H1 (cell line): Measurements from ENCODE around the gene EEPD1. TPM values are rescaled to one million over a fixed set of nuclear protein-coding genes. Genes with fewer than 3 reads are reported as not detected.

Experiments used
- CTCF ChIA-PET: fragments of 300-600 bp; sonication (Branson Sonifier 250); formaldehyde crosslinking; loops from one replicate; lab custom pipeline; 2021; ENCODE audit not compliant: partially characterized antibody; lab: Charles Lee
- POLR2A ChIA-PET: fragments of 300-600 bp; sonication (Branson Sonifier 250); formaldehyde crosslinking; loops from one replicate; lab custom pipeline; 2021; ENCODE audit warnings: inconsistent platforms; ENCODE audit not compliant: partially characterized antibody; lab: Charles Lee
- DNase-seq, 2 experiments: peaks; one replicate each; pipeline versions ENCODE4 v3.0.0 to v3.0.0-alpha.2; 2010 to 2022; ENCODE audit warnings: low spot score in 2 of 2, low read depth in 1 of 2, mixed read lengths in 1 of 2
- FAIRE-seq: peaks from 2 replicates; lab custom pipeline; 2011; peaks lifted over from hg19 to GRCh38; lab: Jason Lieb, UNC
- H2AFZ ChIP-seq: 2 replicates; pipeline ENCODE4 v1.8.1; 2012; ENCODE audit warnings: low read length, inconsistent platforms
- H2AK5ac ChIP-seq: 2 replicates; pipeline ENCODE4 v1.6.1; 2013; ENCODE audit warnings: low read depth, low read length
- H2BK120ac ChIP-seq: replicated peaks from 2 replicates; pipeline ENCODE3; 2013; ENCODE audit warnings: low read depth, low read length, inconsistent platforms
- H2BK12ac ChIP-seq: 2 replicates; pipeline ENCODE4 v1.6.1; 2013; ENCODE audit warnings: low read depth, low read length
- H2BK15ac ChIP-seq: 2 replicates; pipeline ENCODE4 v1.6.1; 2013; ENCODE audit warnings: low read length
- H2BK20ac ChIP-seq: 2 replicates; pipeline ENCODE4 v1.6.1; 2013; ENCODE audit warnings: low read length
- H2BK5ac ChIP-seq: 2 replicates; pipeline ENCODE4 v1.6.1; 2013; ENCODE audit warnings: low read depth, low read length
- H3K14ac ChIP-seq: 2 replicates; pipeline ENCODE4 v1.6.1; 2013; ENCODE audit warnings: inconsistent platforms; ENCODE audit not compliant: insufficient read length
- H3K18ac ChIP-seq: 2 replicates; pipeline ENCODE4 v1.6.1; 2013; ENCODE audit warnings: low read length; ENCODE audit errors: extremely low read depth
- H3K23ac ChIP-seq: 2 replicates; pipeline ENCODE4 v1.6.1; 2013; ENCODE audit warnings: inconsistent platforms; ENCODE audit not compliant: insufficient read length
- H3K23me2 ChIP-seq: 2 replicates; pipeline ENCODE4 v1.6.1; 2013; ENCODE audit warnings: low read depth, low read length
- H3K27ac ChIP-seq: 2 replicates; pipeline ENCODE4 v1.6.1; 2011; ENCODE audit warnings: low read depth, low read length, inconsistent platforms
- H3K27me3 ChIP-seq, 4 experiments: replicated peaks in 1 of 4; 1 replicate in 1 of 4; 2 replicates in 3 of 4; pipeline versions ENCODE4 v1.6.1 to v1.8.1; 2011 to 2013; ENCODE audit warnings: low read length in 3 of 4, mild to moderate bottlenecking in 3 of 4, inconsistent platforms in 2 of 4, mixed read lengths in 2 of 4, moderate library complexity in 1 of 4; ENCODE audit not compliant: control insufficient read depth in 3 of 4, insufficient read depth in 3 of 4; ENCODE audit errors: extremely low read depth in 1 of 4
- H3K36me3 ChIP-seq, 4 experiments: 2 replicates each; pipeline versions ENCODE4 v1.6.1 to v1.8.1; 2011 to 2013; ENCODE audit warnings: mild to moderate bottlenecking in 4 of 4, low read length in 3 of 4, moderate library complexity in 2 of 4, control low read depth in 1 of 4, inconsistent platforms in 1 of 4; ENCODE audit not compliant: insufficient read depth in 4 of 4, control insufficient read depth in 2 of 4
- H3K4ac ChIP-seq: replicated peaks from 2 replicates; pipeline ENCODE3; 2013; ENCODE audit warnings: low read length, low read depth, mixed read lengths, inconsistent platforms; ENCODE audit not compliant: insufficient read length
- H3K4me1 ChIP-seq, 4 experiments: replicated peaks in 1 of 4; 1 replicate in 1 of 4; 2 replicates in 3 of 4; pipeline versions ENCODE4 v1.6.1 to v1.8.1; 2011 to 2013; ENCODE audit warnings: low read length in 3 of 4, inconsistent platforms in 2 of 4, mixed read lengths in 1 of 4; ENCODE audit not compliant: insufficient read depth in 4 of 4, control insufficient read depth in 3 of 4
- H3K4me2 ChIP-seq, 2 experiments: 2 replicates each; pipeline versions ENCODE4 v1.6.1 to v1.8.1; 2011 to 2013; ENCODE audit warnings: low read depth in 2 of 2, low read length in 2 of 2, control low read depth in 1 of 2, inconsistent platforms in 1 of 2, mild to moderate bottlenecking in 1 of 2; ENCODE audit not compliant: insufficient read depth in 1 of 2
- H3K4me3 ChIP-seq, 4 experiments: fragments of 200-600, 300-600 bp in 1 of 4; sonication (generic), shearing (Covaris generic), sonication (Bioruptor Twin) in 1 of 4; 2 replicates each; pipeline versions ENCODE4 v1.5.1 to v1.8.1; 2011 to 2016; ENCODE audit warnings: low read length in 4 of 4, low read depth in 3 of 4, control low read depth in 2 of 4, inconsistent platforms in 2 of 4, mild to moderate bottlenecking in 2 of 4, mixed read lengths in 1 of 4, moderate library complexity in 1 of 4; ENCODE audit not compliant: insufficient read depth in 2 of 4; ENCODE audit errors: extremely low read depth in 1 of 4
- H3K56ac ChIP-seq: replicated peaks from 2 replicates; pipeline ENCODE3; 2013; ENCODE audit warnings: low read depth, mild to moderate bottlenecking, mixed read lengths, low read length, inconsistent platforms; ENCODE audit not compliant: insufficient read length
- H3K79me1 ChIP-seq: 2 replicates; pipeline ENCODE4 v1.6.1; 2013; ENCODE audit warnings: low read depth, low read length, control low read depth
- H3K79me2 ChIP-seq, 2 experiments: 2 replicates each; pipeline versions ENCODE4 v1.6.1 to v1.8.1; 2012 to 2013; ENCODE audit warnings: low read length in 2 of 2, mild to moderate bottlenecking in 2 of 2, inconsistent platforms in 1 of 2; ENCODE audit not compliant: insufficient read depth in 2 of 2, control insufficient read depth in 1 of 2
- H3K9ac ChIP-seq, 4 experiments: replicated peaks in 1 of 4; 1 replicate in 1 of 4; 2 replicates in 3 of 4; pipeline versions ENCODE4 v1.6.1 to v1.8.1; 2011 to 2013; ENCODE audit warnings: low read depth in 3 of 4, low read length in 3 of 4, control low read depth in 2 of 4, mild to moderate bottlenecking in 2 of 4, moderate library complexity in 2 of 4, inconsistent platforms in 1 of 4; ENCODE audit errors: extremely low read depth in 1 of 4
- H3K9me3 ChIP-seq, 2 experiments: 2 replicates each; pipeline versions ENCODE4 v1.6.1 to v1.8.1; 2012 to 2013; ENCODE audit warnings: mild to moderate bottlenecking in 2 of 2, moderate library complexity in 2 of 2, control low read depth in 1 of 2, inconsistent platforms in 1 of 2, low read depth in 1 of 2, low read length in 1 of 2, mixed read lengths in 1 of 2; ENCODE audit not compliant: insufficient read depth in 2 of 2
- H4K20me1 ChIP-seq, 2 experiments: replicated peaks in 1 of 2; 2 replicates each; pipeline versions ENCODE3 to v1.8.1; 2011 to 2013; ENCODE audit warnings: inconsistent platforms in 2 of 2, low read length in 2 of 2, mild to moderate bottlenecking in 1 of 2; ENCODE audit not compliant: insufficient read depth in 2 of 2, control insufficient read depth in 1 of 2
- H4K5ac ChIP-seq: 2 replicates; pipeline ENCODE4 v1.6.1; 2013; ENCODE audit warnings: low read length, low read depth, mixed read lengths, inconsistent platforms; ENCODE audit not compliant: insufficient read length
- H4K8ac ChIP-seq: 2 replicates; pipeline ENCODE4 v1.8.0; 2013; ENCODE audit warnings: mild to moderate bottlenecking, moderate library complexity, low read length, inconsistent platforms; ENCODE audit not compliant: insufficient read depth; ENCODE audit errors: extremely low read depth
- H4K91ac ChIP-seq: replicated peaks from 2 replicates; pipeline ENCODE3; 2013; ENCODE audit warnings: low read length, mixed read lengths, inconsistent platforms; ENCODE audit not compliant: insufficient read length
- CEBPB ChIP-seq: IDR thresholded peaks from 2 replicates; pipeline ENCODE4 v1.6.1; 2012; ENCODE audit warnings: low read depth, low read length
- HDAC6 ChIP-seq: IDR thresholded peaks from one replicate; pipeline ENCODE4 v1.7.1; 2012; ENCODE audit warnings: low read depth, mild to moderate bottlenecking, inconsistent platforms, low read length, moderate library complexity
- POLR2A ChIP-seq, 2 experiments: IDR thresholded peaks; 1 replicate in 1 of 2; 2 replicates in 1 of 2; pipeline ENCODE4 v1.6.1; 2011; ENCODE audit warnings: low read depth in 2 of 2, low read length in 2 of 2, mild to moderate bottlenecking in 2 of 2; ENCODE audit errors: control extremely low read depth in 1 of 2
- RAD21 ChIP-seq, 2 experiments: IDR thresholded peaks in 1 of 2; conservative IDR thresholded peaks in 1 of 2; 2 replicates each; pipeline ENCODE4 v1.6.1; 2011; ENCODE audit warnings: low read depth in 2 of 2, low read length in 2 of 2, improper control_type of control experiment in 1 of 2, inconsistent platforms in 1 of 2, mild to moderate bottlenecking in 1 of 2, moderate library complexity in 1 of 2
- RBBP5 ChIP-seq: IDR thresholded peaks from 2 replicates; pipeline ENCODE4 v1.7.1; 2012; ENCODE audit warnings: low read depth, mild to moderate bottlenecking, inconsistent platforms, low read length, moderate library complexity, borderline replicate concordance
- RXRA ChIP-seq: IDR thresholded peaks from 2 replicates; pipeline ENCODE4 v1.6.1; 2011; ENCODE audit warnings: low read depth, mild to moderate bottlenecking, low read length, moderate library complexity; ENCODE audit not compliant: insufficient read depth
- SIRT6 ChIP-seq: IDR thresholded peaks from one replicate; pipeline ENCODE4 v1.7.1; 2012; ENCODE audit warnings: low read length, inconsistent platforms
- TAF1 ChIP-seq: IDR thresholded peaks from 2 replicates; pipeline ENCODE4 v1.6.1; 2011; ENCODE audit warnings: mild to moderate bottlenecking, low read depth, low read length
- WGBS, 2 experiments: shearing (Covaris generic) in 1 of 2; methylation state at CpG; one replicate each; pipeline versions ENCODE4 v1.1.6 to v1.1.7; 2013 to 2015; ENCODE audit warnings: low lambda C conversion rate in 2 of 2, mixed read lengths in 2 of 2, inconsistent platforms in 1 of 2, low coverage in 1 of 2, missing lambda C conversion rate in 1 of 2; ENCODE audit not compliant: insufficient replicate concordance in 2 of 2, insufficient coverage in 1 of 2, insufficient read length in 1 of 2; ENCODE audit errors: extremely low coverage in 1 of 2, missing lambda C conversion rate in 1 of 2; 5-methylcytosine and 5-hydroxymethylcytosine counted together
- polyA plus RNA-seq, 7 experiments: library from polyadenylated mRNA; depleted of rRNA in 3 of 7; stranded (reverse) in 5 of 7; unstranded in 2 of 7; fragments of >200 nt in 5 of 7; fragments of 200-250 nt in 2 of 7; gene quantifications; 1 replicate in 5 of 7; 2 replicates in 1 of 7; 4 replicates in 1 of 7; pipeline versions ENCODE4 v1.2.1 to v1.2.3, GENCODE V29; 2011 to 2013; ENCODE audit warnings: missing spikeins in 2 of 7, mixed read lengths in 2 of 7
- total RNA-seq: library from RNA; stranded (reverse); fragmentation: NEBNext Ultra II Directional; extraction: Animal tissue kit (Norgen Biotek cat#: 25700); gene quantifications from 2 replicates; pipeline ENCODE4 v1.2.1, GENCODE V29; 2021

EEPD1 gene
- total and polyA plus RNA-seq, 2 of the 8 experiments (the other 6 are each of a cell fraction or from before 2014, with no cell fraction given) = 3.1 to 7.8 TPM

DNA sequence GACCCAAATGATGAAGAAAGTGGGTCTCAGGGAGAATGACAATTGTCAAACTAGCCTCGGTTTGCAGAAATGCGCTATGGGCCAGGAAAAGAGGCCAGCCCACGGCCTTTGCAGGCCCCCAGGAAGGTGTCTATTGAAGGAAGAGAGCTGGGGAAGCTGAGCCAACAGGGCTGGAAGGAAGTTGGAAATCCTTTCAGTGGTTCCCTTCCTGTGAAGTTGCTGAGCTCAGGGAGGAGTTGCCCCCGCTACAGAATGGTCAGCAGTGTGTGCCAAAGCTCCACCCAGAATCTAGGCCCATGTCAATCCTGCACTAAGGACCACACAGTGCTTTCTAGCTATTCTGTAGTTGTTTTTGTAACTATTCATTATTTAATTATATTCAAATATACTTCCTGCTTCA lies 145.1 kb downstream of the EEPD1 start:
- CTCF ChIA-PET = interaction anchor here (0.7 to 4.8 kb wide), 5 partner anchors 8 to 277 kb away, joined by 3 to 40 read pairs (median 3); no protein-coding TSS in a partner anchor
- no peak overlapping the region for H3K4me3 ChIP-seq

More for the DNA sequence above, 145.1 kb downstream of the EEPD1 start:
- Histone ChIP-seq H4K8ac (no peak overlapping the region), H3K9me3 (no peaks in the 10 kb centered on the region), H3K23me2 (no peaks in the 10 kb centered on the region), H2BK120ac (no peak overlapping the region), H3K36me3 (peaks cover 0 to 3% (median 0%) of the 10 kb centered on the region in 4 experiments; a peak in 1 of 8 replicates), H2BK5ac (no peak overlapping the region), H3K18ac (no peak overlapping the region), H3K27me3 (no peaks in the 10 kb centered on the region), H3K56ac (no peak overlapping the region), H2BK15ac (no peak overlapping the region), H3K14ac (no peak overlapping the region), H2AK5ac (no peak overlapping the region), H3K4me1 (no peaks in the 10 kb centered on the region; a peak in 2 of 7 replicates), H3K23ac (no peak overlapping the region), H3K79me1 (no peaks in the 10 kb centered on the region), H3K27ac (no peak overlapping the region), H4K5ac (no peak overlapping the region), H2AFZ (no peak overlapping the region), H3K79me2 (no peaks in the 10 kb centered on the region), H4K91ac (no peak overlapping the region), H3K4ac (no peak overlapping the region), H2BK20ac (no peak overlapping the region), H3K9ac (no peak overlapping the region), H2BK12ac (no peak overlapping the region), H3K4me2 (no peak overlapping the region), H4K20me1 (no peaks in the 10 kb centered on the region)
- POLR2A ChIA-PET = no interaction called here
- 96% methylated on average over 4 of the region's 4 CpGs; no CpG with 5 or more reads in 1 of the 2 experiments for WGBS, 2 experiments
- no peak for DNase-seq
- TF ChIP-seq CEBPB = no peak
- no peak for TF ChIP-seq HDAC6
- TF ChIP-seq RXRA = no peak
- TF ChIP-seq RAD21 (IDR thresholded peaks at IDR 0.05 in 1 of 2, conservative IDR thresholded peaks at IDR 0.05 in 1 of 2; ENCODE audit: low read depth in 2 of 2, low read length in 2 of 2) = no peak
- no peak for TF ChIP-seq TAF1
- TF ChIP-seq RBBP5 = no peak
- no peak for TF ChIP-seq POLR2A (IDR thresholded peaks at IDR 0.05; ENCODE audit: control extremely low read depth in 1 of 2, low read depth in 2 of 2, low read length in 2 of 2)
- TF ChIP-seq SIRT6 = no peak
- FAIRE-seq = no peak
